ENCODE results near the gene RERE. TPM values are rescaled to one million over a fixed set of nuclear protein-coding genes. Genes with fewer than 3 reads are reported as not detected.

RERE gene
- total and polyA plus RNA-seq, 2 experiments from 2014 or later, result 148 to 170 TPM

DNA sequence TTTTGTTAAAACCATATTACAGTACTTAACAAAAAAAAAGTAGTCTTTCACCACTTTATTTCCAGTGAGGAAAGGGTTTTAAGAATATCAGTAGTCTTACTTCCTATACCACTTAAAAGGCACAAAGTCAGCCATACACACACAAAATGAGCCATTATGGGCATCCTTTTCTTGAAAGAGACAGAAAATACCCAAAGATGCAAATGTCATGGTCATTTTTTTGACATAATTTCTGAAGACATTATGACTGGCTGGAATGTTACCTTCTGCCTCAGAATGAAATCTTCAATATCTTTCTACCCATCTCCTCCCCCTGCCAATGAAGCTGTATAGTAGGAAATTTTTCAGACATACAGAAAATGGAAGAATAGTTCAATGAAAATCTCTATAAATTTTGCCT lies 261.9 kb downstream of the RERE start (continued):
- TF ChIP-seq, protein P1, sequence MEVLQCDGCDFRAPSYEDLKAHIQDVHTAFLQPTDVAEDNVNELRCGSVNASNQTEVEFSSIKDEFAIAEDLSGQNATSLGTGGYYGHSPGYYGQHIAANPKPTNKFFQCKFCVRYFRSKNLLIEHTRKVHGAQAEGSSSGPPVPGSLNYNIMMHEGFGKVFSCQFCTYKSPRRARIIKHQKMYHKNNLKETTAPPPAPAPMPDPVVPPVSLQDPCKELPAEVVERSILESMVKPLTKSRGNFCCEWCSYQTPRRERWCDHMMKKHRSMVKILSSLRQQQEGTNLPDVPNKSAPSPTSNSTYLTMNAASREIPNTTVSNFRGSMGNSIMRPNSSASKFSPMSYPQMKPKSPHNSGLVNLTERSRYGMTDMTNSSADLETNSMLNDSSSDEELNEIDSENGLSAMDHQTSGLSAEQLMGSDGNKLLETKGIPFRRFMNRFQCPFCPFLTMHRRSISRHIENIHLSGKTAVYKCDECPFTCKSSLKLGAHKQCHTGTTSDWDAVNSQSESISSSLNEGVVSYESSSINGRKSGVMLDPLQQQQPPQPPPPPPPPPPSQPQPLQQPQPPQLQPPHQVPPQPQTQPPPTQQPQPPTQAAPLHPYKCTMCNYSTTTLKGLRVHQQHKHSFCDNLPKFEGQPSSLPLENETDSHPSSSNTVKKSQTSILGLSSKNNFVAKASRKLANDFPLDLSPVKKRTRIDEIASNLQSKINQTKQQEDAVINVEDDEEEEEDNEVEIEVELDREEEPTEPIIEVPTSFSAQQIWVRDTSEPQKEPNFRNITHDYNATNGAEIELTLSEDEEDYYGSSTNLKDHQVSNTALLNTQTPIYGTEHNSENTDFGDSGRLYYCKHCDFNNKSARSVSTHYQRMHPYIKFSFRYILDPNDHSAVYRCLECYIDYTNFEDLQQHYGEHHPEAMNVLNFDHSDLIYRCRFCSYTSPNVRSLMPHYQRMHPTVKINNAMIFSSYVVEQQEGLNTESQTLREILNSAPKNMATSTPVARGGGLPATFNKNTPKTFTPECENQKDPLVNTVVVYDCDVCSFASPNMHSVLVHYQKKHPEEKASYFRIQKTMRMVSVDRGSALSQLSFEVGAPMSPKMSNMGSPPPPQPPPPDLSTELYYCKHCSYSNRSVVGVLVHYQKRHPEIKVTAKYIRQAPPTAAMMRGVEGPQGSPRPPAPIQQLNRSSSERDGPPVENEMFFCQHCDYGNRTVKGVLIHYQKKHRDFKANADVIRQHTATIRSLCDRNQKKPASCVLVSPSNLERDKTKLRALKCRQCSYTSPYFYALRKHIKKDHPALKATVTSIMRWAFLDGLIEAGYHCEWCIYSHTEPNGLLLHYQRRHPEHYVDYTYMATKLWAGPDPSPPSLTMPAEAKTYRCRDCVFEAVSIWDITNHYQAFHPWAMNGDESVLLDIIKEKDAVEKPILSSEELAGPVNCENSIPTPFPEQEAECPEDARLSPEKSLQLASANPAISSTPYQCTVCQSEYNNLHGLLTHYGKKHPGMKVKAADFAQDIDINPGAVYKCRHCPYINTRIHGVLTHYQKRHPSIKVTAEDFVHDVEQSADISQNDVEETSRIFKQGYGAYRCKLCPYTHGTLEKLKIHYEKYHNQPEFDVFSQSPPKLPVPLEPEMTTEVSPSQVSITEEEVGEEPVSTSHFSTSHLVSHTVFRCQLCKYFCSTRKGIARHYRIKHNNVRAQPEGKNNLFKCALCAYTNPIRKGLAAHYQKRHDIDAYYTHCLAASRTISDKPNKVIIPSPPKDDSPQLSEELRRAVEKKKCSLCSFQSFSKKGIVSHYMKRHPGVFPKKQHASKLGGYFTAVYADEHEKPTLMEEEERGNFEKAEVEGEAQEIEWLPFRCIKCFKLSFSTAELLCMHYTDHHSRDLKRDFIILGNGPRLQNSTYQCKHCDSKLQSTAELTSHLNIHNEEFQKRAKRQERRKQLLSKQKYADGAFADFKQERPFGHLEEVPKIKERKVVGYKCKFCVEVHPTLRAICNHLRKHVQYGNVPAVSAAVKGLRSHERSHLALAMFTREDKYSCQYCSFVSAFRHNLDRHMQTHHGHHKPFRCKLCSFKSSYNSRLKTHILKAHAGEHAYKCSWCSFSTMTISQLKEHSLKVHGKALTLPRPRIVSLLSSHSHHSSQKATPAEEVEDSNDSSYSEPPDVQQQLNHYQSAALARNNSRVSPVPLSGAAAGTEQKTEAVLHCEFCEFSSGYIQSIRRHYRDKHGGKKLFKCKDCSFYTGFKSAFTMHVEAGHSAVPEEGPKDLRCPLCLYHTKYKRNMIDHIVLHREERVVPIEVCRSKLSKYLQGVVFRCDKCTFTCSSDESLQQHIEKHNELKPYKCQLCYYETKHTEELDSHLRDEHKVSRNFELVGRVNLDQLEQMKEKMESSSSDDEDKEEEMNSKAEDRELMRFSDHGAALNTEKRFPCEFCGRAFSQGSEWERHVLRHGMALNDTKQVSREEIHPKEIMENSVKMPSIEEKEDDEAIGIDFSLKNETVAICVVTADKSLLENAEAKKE (CRISPR knock-in tag; IDR thresholded peaks at IDR 0.05), result no peak
- no peak for TF ChIP-seq EZH2 (IDR thresholded peaks at IDR 0.05; ENCODE audit: low read depth, unreplicated experiment)
- TF ChIP-seq ZNF114 (CRISPR knock-in tag; IDR thresholded peaks at IDR 0.05), result no peak
- TF ChIP-seq, protein P2, sequence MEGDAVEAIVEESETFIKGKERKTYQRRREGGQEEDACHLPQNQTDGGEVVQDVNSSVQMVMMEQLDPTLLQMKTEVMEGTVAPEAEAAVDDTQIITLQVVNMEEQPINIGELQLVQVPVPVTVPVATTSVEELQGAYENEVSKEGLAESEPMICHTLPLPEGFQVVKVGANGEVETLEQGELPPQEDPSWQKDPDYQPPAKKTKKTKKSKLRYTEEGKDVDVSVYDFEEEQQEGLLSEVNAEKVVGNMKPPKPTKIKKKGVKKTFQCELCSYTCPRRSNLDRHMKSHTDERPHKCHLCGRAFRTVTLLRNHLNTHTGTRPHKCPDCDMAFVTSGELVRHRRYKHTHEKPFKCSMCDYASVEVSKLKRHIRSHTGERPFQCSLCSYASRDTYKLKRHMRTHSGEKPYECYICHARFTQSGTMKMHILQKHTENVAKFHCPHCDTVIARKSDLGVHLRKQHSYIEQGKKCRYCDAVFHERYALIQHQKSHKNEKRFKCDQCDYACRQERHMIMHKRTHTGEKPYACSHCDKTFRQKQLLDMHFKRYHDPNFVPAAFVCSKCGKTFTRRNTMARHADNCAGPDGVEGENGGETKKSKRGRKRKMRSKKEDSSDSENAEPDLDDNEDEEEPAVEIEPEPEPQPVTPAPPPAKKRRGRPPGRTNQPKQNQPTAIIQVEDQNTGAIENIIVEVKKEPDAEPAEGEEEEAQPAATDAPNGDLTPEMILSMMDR (conservative IDR thresholded peaks at IDR 0.05; ENCODE audit: low read depth in 2 of 2), result no peak
- TF ChIP-seq, protein P3, sequence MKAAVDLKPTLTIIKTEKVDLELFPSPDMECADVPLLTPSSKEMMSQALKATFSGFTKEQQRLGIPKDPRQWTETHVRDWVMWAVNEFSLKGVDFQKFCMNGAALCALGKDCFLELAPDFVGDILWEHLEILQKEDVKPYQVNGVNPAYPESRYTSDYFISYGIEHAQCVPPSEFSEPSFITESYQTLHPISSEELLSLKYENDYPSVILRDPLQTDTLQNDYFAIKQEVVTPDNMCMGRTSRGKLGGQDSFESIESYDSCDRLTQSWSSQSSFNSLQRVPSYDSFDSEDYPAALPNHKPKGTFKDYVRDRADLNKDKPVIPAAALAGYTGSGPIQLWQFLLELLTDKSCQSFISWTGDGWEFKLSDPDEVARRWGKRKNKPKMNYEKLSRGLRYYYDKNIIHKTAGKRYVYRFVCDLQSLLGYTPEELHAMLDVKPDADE (IDR thresholded peaks at IDR 0.05), result no peak
- TF ChIP-seq, protein P4, sequence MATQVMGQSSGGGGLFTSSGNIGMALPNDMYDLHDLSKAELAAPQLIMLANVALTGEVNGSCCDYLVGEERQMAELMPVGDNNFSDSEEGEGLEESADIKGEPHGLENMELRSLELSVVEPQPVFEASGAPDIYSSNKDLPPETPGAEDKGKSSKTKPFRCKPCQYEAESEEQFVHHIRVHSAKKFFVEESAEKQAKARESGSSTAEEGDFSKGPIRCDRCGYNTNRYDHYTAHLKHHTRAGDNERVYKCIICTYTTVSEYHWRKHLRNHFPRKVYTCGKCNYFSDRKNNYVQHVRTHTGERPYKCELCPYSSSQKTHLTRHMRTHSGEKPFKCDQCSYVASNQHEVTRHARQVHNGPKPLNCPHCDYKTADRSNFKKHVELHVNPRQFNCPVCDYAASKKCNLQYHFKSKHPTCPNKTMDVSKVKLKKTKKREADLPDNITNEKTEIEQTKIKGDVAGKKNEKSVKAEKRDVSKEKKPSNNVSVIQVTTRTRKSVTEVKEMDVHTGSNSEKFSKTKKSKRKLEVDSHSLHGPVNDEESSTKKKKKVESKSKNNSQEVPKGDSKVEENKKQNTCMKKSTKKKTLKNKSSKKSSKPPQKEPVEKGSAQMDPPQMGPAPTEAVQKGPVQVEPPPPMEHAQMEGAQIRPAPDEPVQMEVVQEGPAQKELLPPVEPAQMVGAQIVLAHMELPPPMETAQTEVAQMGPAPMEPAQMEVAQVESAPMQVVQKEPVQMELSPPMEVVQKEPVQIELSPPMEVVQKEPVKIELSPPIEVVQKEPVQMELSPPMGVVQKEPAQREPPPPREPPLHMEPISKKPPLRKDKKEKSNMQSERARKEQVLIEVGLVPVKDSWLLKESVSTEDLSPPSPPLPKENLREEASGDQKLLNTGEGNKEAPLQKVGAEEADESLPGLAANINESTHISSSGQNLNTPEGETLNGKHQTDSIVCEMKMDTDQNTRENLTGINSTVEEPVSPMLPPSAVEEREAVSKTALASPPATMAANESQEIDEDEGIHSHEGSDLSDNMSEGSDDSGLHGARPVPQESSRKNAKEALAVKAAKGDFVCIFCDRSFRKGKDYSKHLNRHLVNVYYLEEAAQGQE (IDR thresholded peaks at IDR 0.05; ENCODE audit: unreplicated experiment), result no peak
- TF ChIP-seq CREB1 (CRISPR knock-in tag; IDR thresholded peaks at IDR 0.05; ENCODE audit: low read depth), result no peak
- no peak for TF ChIP-seq POLR2AphosphoS5 (IDR thresholded peaks at IDR 0.05; ENCODE audit: low read depth)
